Glutamatergic neuron (in vitro differentiated cells): ENCODE results near the gene ZNF597. TPM values are rescaled to one million over a fixed set of nuclear protein-coding genes. Genes with fewer than 3 reads are reported as not detected.

Source experiments
- DNase-seq: peaks from one replicate; pipeline ENCODE4 v3.0.0; 2022
- H3K27ac Mint-ChIP-seq: one replicate; pipeline ENCODE4 v1.8.0; 2020; ENCODE audit warnings: mild to moderate bottlenecking, mixed read lengths, inconsistent platforms; ENCODE audit not compliant: unreplicated experiment
- H3K27me3 Mint-ChIP-seq: one replicate; pipeline ENCODE4 v1.8.0; 2020; ENCODE audit warnings: mild to moderate bottlenecking, moderate library complexity, mixed read lengths, inconsistent platforms; ENCODE audit not compliant: unreplicated experiment
- H3K36me3 Mint-ChIP-seq: one replicate; pipeline ENCODE4 v1.8.0; 2020; ENCODE audit warnings: mild to moderate bottlenecking, mixed read lengths, inconsistent platforms; ENCODE audit not compliant: unreplicated experiment
- H3K4me1 Mint-ChIP-seq: one replicate; pipeline ENCODE4 v1.8.0; 2020; ENCODE audit warnings: mild to moderate bottlenecking, low read depth, mixed read lengths, inconsistent platforms; ENCODE audit not compliant: unreplicated experiment
- H3K4me3 Mint-ChIP-seq: one replicate; pipeline ENCODE4 v1.8.0; 2020; ENCODE audit warnings: mild to moderate bottlenecking, mixed read lengths, inconsistent platforms; ENCODE audit not compliant: unreplicated experiment
- H3K9me3 Mint-ChIP-seq: one replicate; pipeline ENCODE4 v1.8.0; 2020; ENCODE audit warnings: mild to moderate bottlenecking, moderate library complexity, mixed read lengths, inconsistent platforms; ENCODE audit not compliant: unreplicated experiment
- CTCF ChIP-seq: fragments of 200-600 bp; sonication (generic); IDR thresholded peaks from one replicate; pipeline ENCODE4 v1.5.0; 2021; ENCODE audit not compliant: partially characterized antibody, unreplicated experiment
- total RNA-seq: library from RNA; stranded (reverse); fragmentation: NEBNext Ultra II Directional; extraction: Animal tissue kit (Norgen Biotek cat#: 25700); gene quantifications from one replicate; pipeline ENCODE4 v1.2.1, GENCODE V29; 2021; ENCODE audit not compliant: unreplicated experiment

The ZNF597 gene
- total RNA-seq, 1 donor from 2014 or later: 1.9 TPM

- Mint-ChIP-seq H3K4me3 (no peak overlapping the region), H3K27ac (no peak overlapping the region), H3K9me3 (peaks cover 12% of the 10 kb centered on the region), H3K36me3 (peaks cover 5% of the 10 kb centered on the region), H3K27me3 (peaks cover 11% of the 10 kb centered on the region), H3K4me1 (peaks cover 4% of the 10 kb centered on the region)
- no peak for DNase-seq
- TF ChIP-seq CTCF: no peak
Observed at GRCh38 chr16:3454093-3454492, 10.8 kb upstream of the ZNF597 start.

- peak overlapping the region; percentile 96 for H3K27ac Mint-ChIP-seq
- H3K27me3 Mint-ChIP-seq: peaks cover 5% of the 10 kb centered on the region
- TF ChIP-seq CTCF: no peak
- peaks cover 2% of the 10 kb centered on the region for H3K4me1 Mint-ChIP-seq
- peak overlapping the region; percentile 100 for H3K4me3 Mint-ChIP-seq
- H3K9me3 Mint-ChIP-seq: peaks cover 13% of the 10 kb centered on the region
- peaks cover 10% of the 10 kb centered on the region for H3K36me3 Mint-ChIP-seq
- DNase-seq: peak; percentile 28
Observed at GRCh38 chr16:3444032-3444388, 706 bp upstream of the ZNF597 start.

- peaks cover 6% of the 10 kb centered on the region for H3K36me3 Mint-ChIP-seq
- H3K4me3 Mint-ChIP-seq: no peak overlapping the region
- peaks cover 13% of the 10 kb centered on the region for H3K9me3 Mint-ChIP-seq
- DNase-seq: no peak
- H3K27ac Mint-ChIP-seq: no peak overlapping the region
- no peak for TF ChIP-seq CTCF
- H3K27me3 Mint-ChIP-seq: peaks cover 5% of the 10 kb centered on the region
- peaks cover 2% of the 10 kb centered on the region for H3K4me1 Mint-ChIP-seq
Observed at GRCh38 chr16:3439637-3440036, 3.7 kb downstream of the ZNF597 start.

DNA sequence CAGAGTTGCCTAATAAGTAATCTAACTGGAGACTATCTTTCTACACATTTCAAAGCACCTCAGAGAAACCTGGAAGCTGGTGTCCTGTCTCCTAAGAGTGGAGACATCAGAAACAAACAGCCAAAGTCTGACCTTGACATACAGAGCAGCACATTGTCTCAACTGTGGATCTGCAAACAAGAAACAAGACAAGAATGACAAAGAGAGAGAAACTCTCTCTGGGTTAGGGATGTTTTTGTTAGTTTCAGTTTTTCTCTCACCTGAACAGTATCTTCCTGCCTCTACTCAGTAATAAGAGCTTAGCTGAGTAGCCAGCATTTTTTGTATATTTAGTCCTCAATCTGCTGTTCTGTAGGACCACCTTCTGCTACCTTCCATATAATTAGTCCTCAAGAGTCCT, 8.9 kb downstream of the ZNF597 start:
- no peak overlapping the region for H3K4me3 Mint-ChIP-seq

GRCh38 chr16:3431779-3432219, 11.5 kb downstream of the ZNF597 start:
- Mint-ChIP-seq H3K9me3 (no peaks in the 10 kb centered on the region), H3K27ac (no peak overlapping the region), H3K4me3 (no peak overlapping the region), H3K36me3 (peaks cover 16% of the 10 kb centered on the region), H3K4me1 (no peaks in the 10 kb centered on the region), H3K27me3 (no peaks in the 10 kb centered on the region)
- no peak for TF ChIP-seq CTCF
- DNase-seq: no peak

More for the DNA sequence above, 8.9 kb downstream of the ZNF597 start:
- peaks cover 16% of the 10 kb centered on the region for H3K36me3 Mint-ChIP-seq
- no peaks in the 10 kb centered on the region for H3K27me3 Mint-ChIP-seq
- no peaks in the 10 kb centered on the region for H3K4me1 Mint-ChIP-seq
- no peak for DNase-seq
- TF ChIP-seq CTCF: no peak
- H3K27ac Mint-ChIP-seq: no peak overlapping the region
- H3K9me3 Mint-ChIP-seq: no peaks in the 10 kb centered on the region
